GM18861 (cell line): Measurements from ENCODE around the gene RASD1.

Experiments used
- ATAC-seq: cut with Tn5 transposase; IDR thresholded peaks from one replicate; pipeline ENCODE4 v1.9.1; 2021; ENCODE audit not compliant: unreplicated experiment

RASD1 gene

DNA sequence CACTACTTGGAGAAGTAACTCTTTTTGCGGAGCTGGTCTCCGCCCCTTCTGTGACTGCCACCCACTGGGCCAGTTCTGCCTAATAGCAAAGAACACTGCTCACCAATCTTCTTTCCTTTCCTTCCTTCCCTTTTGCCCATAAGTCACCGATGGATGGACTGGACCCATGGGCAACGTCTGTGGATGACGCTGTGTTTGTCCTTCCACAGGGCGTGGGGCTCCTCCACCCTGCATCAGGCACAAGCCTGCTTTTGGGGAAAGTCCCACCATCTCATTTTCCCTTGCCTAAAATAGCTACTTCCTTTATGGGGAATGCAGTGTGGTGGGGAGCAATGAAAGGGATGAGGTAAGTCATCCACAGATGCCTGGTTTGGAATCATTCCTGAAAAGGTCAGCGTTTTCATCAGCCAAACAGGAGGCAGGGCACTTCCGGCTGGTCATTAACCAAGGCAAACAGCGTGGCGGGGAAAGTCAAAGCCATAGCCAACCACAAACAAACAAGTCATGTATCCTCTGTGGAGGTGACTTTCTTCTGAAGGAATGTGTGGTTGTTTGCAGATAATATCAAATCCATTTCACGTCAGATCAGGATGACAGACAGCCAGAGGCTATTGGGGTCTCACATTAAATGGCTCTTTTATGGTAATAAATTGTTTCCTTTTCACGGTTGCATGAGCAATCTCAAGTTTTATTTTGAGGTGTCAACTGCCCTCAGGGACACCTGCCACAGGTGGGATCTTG is 50.1 kb downstream of the RASD1 start:
- ATAC-seq: no peak

DNA sequence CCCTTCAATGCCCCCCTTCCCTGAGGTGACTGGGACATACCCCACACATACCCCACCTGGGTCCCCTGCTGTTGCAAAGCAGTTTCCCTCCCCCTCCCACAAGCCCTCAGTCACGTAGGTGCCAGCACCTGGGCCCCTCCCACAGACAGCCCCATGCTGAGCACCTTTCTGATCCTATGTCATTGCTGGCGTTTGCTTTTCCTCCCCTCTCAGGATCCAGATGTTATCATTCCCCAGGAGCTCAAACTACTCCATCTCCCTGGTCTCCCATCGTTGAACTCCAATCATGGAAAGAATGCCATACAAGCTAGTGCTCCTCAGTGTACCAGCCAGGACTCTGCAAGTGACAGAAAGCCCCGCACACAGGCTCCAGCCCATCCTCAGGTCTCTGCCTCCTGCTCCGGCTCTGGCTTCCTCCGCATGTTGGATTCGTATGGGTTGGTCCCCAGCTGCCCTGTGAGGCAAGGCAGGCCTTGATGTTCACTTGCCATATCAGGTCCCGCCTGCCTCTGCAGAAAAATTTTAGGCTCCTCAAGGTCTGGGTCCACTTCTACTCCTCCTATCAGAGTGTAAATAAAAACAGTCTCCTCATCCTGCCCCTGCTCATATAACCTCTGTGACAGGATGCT is 50.8 kb downstream of the RASD1 start:
- ATAC-seq: no peak
